Cardiac fibroblast (primary cell): Measurements from ENCODE around the gene METRN.
"Not testable (repeated sequence)": the region's sequence is repeated elsewhere in the genome, so short reads cannot be mapped to it uniquely, and the experiment has no call there.

Source experiments
- DNase-seq, 2 donors: peaks; one replicate each; pipeline versions ENCODE4 v3.0.0 to v3.0.0-alpha.2; 2010; ENCODE audit warnings: low read depth in 2 of 2
- H3K4me3 ChIP-seq, 2 donors: replicated peaks in 1 of 2; 1 replicate in 1 of 2; 2 replicates in 1 of 2; pipeline ENCODE4 v1.5.1; 2011; ENCODE audit warnings: low read depth in 2 of 2, low read length in 2 of 2, mild to moderate bottlenecking in 2 of 2, moderate library complexity in 1 of 2
- TF ChIP-seq, protein P1 (sequence below): IDR thresholded peaks from one replicate; pipeline ENCODE4 v1.5.1; 2011; ENCODE audit warnings: low read depth, mild to moderate bottlenecking, low read length, inconsistent platforms

The METRN gene

DNA sequence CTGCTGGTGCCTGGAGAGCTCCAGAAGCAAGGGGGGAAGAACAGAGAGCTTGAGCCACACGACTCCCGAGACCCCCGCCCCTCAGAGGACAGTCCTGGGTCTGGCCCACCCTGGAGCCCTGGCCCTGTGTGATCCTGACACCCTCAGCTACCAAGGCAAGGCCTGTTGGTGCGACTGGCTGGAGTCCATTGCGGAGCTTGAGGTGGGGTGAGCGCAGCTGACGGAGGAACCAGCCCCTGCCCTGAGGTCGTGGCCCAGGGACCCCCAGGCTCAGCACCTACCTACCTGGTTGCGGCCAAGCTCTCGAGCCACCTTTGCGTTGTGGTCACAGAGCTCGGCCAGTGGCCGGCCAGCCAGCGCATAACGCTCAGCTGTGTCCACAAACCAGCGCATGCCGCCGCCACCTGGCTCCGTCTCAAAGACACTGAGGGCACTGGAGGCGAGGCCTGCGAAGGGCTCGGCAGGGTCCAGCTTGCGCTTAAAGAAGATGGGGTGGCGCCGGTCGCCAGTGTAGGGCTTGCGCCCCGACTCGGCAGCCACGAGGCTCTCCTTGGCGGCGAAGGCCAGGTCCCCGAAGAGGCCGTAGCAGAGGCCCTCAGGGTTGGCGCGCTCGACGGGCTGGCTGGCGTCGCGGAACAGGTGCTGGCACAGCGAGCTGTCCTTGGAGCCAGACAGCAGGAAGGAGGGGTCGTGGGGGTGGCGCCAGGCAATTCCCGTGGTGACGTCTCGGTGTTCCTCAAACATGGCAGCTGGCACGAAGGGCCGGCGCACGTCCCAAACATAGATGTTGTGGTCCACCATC is 28.3 kb upstream of the METRN start:
- no peak for DNase-seq
- TF ChIP-seq, protein P1, sequence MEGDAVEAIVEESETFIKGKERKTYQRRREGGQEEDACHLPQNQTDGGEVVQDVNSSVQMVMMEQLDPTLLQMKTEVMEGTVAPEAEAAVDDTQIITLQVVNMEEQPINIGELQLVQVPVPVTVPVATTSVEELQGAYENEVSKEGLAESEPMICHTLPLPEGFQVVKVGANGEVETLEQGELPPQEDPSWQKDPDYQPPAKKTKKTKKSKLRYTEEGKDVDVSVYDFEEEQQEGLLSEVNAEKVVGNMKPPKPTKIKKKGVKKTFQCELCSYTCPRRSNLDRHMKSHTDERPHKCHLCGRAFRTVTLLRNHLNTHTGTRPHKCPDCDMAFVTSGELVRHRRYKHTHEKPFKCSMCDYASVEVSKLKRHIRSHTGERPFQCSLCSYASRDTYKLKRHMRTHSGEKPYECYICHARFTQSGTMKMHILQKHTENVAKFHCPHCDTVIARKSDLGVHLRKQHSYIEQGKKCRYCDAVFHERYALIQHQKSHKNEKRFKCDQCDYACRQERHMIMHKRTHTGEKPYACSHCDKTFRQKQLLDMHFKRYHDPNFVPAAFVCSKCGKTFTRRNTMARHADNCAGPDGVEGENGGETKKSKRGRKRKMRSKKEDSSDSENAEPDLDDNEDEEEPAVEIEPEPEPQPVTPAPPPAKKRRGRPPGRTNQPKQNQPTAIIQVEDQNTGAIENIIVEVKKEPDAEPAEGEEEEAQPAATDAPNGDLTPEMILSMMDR = no peak
- no peak overlapping the region for H3K4me3 ChIP-seq

DNA sequence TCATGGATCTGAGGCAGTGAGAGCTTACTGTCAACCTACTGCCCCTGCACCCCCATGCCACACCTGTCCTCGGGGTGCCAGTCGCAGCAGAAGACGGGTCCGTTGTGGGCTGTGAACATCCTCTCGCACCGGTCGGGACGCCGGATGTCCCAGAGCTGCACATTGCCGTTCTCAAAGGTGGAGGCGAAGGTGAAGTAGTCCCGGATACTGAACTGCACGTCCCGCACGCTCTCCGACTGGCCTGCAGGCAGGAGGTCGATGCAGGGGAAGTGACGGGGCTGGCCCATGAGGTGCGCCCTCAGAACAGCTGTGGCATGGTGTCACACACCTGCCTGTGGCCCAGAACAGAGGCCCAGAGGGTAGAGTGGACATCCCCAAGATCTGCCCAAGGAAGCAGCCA is 27.4 kb upstream of the METRN start:
- no peak for DNase-seq
- TF ChIP-seq, protein P1 = no peak
- H3K4me3 ChIP-seq = no peak overlapping the region

DNA sequence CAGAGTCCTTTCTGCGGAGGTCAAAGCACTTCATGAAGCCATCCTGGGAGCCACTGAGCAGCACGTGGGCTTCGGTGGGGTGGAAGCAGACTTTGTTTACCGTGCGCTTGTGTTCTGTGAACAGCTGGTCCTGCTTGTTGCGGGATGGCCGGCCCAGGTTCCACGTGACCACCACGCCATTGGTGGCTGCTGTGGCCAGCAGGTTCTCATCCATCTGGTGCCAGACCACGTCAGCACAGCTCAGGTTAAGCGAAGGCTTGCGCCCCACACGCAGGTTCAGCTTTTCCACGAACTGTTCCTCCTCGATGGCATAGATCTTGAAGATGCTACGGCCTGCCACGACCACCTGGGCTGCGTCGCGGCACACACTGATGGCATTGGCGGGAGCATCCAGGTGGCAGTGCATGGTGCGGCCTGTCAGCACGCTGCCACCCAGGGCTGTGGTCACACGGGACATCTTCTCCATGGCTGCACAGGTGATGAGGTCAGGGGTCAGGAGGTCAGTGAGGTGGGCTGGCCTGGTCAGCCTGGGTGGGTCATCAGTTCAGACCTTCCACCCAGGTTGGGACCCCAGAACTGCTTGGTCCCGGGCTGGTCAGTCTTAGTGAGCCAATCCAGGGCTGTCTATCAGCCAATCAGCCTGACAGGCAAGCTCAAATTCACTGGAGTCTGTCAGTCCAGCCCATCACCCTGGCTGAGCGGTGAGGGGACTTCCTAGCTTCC is 25.6 kb upstream of the METRN start:
- H3K4me3 ChIP-seq = peak overlapping the region; percentile 68 to 91
- no peak for DNase-seq
- TF ChIP-seq, protein P1 = no peak

DNA sequence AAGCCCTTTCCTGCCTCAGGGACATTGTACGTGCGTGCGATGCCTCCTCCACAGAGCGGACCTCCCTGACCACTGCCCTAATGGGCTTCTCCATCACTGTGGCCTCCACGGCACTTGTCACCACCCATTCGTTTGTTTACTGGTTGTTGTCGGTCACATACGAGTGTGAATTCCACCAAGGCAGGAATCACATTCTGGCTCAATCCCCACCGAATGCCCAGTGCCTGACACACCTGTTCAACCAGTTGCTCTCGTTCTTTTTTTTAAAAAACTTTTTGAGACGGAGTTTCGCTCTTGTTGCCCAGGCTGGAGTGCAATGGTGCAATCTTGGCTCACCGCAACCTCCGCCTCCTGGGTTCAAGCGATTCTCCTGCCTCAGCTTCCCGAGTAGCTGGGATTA is 23.7 kb upstream of the METRN start:
- not testable (repeated sequence) for H3K4me3 ChIP-seq, DNase-seq

DNA sequence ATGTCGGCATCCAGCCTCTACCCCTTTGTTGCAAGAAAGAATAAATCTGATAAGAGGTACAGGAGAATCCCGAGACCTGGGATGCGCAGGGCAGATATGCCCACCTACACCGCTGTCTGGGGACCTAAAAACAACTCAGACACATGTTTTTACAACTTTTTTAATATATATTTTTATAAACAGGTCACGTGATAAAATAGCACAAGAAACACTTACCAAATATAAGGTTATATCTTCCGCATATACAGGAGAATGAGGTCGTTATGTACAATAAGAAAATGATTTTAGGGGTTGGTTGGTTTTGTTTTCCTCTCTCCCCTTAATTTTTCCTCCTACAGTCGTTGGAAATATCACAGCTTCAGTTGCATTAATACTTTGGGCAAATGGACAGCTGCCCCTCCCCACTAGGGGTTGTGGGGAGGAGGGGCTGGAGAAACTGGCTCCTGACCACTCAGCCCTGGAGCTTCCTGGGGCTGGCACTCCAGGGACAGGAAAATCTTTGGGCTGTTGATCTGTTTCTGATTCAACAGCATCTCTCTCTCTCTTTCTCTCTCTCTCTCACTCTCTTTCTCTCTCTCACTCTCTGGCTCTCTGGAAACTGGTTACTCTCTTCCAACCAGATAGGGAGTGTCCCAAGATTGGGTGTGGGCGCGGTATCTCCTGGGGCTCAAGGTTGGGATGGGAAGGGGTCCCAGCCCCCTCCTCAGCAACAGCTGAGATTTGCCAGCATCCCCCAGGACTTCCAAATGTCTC is 22.4 kb upstream of the METRN start:
- no peak for DNase-seq
- no peak overlapping the region for H3K4me3 ChIP-seq
- TF ChIP-seq, protein P1 = no peak

DNA sequence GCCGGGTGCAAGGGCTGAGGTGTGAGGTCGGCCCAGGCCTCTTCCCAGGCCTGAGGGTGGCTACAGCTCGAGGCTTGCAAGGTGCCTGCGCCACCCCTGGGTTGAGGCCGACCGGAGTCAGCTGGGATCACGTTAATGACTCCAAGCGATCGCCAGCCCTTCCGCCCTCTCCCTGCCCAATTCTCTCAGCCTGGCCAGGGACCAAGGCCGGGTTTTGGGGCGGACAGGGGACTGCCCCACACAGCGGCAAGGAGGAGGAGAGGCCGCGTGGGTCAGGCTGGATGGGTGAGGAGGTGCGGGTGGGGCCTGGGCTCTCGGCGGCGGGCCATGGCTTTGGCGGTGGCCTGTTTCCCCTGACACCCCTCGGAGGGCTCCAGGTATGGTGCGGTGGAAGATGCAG is 21.6 kb upstream of the METRN start:
- H3K4me3 ChIP-seq = no peak overlapping the region
- DNase-seq = no peak
- TF ChIP-seq, protein P1 = no peak

DNA sequence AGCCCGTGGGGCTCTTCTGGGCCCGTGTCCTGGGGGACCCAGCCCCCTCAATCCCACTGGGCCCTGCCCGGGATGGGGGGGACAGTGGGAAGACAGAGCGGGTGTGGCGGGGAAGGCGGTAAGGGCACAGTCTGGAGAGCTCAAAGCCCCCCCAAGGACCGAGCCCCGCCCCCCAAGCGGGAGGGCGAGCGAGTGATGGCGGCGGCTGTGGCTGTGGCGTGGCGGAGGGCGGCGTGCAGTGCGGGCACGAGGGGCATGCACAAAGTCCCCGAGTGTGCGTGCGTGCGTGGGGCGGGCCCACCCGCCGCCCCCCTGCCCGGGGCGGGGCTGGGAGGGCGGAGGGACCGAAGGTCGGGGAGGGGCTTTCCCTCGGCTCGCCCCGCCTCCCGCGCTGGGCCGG is 21.2 kb upstream of the METRN start:
- no peak overlapping the region for H3K4me3 ChIP-seq
- TF ChIP-seq, protein P1 = no peak
- DNase-seq = no peak
